GM18951 (cell line): ENCODE data around the gene CLCA2.
"Not testable (repeated sequence)": the region's sequence is repeated elsewhere in the genome, so short reads cannot be mapped to it uniquely, and the experiment has no call there.

Source experiments
- POLR2A ChIP-seq: IDR thresholded peaks from 4 replicates; pipeline ENCODE4 v1.6.1; 2011; ENCODE audit warnings: mild to moderate bottlenecking; ENCODE audit not compliant: insufficient read length, insufficient read depth; ENCODE audit errors: extremely low read depth
- in situ Hi-C: fragments of 300-500 bp; cut with MboI; formaldehyde crosslinking; loops from one replicate; pipeline ENCODE4 v1.12.0; 2022; ENCODE audit warnings: low sequenced_read_pairs, mixed read lengths, inconsistent platforms; ENCODE audit not compliant: unreplicated experiment

CLCA2 gene

DNA sequence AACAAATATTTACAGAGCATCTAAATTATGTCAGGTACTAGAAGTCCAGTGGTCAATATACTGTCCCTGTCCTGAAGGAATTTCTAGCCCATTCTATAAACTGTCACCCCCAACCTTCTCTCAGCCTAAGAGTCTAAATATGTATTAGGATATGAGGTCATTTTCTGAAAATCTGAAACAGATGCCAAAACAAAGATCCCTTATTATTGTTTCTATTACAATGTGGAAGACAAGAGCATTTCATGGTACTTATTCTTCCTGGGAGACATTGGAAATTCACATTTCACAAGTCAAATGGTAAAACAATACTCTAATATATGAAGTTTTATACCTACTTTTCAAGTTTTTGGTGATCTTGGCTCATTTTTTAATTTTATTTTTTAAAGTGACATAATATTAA is 47.3 kb downstream of the CLCA2 start:
- in situ Hi-C loops: no loop called here

DNA sequence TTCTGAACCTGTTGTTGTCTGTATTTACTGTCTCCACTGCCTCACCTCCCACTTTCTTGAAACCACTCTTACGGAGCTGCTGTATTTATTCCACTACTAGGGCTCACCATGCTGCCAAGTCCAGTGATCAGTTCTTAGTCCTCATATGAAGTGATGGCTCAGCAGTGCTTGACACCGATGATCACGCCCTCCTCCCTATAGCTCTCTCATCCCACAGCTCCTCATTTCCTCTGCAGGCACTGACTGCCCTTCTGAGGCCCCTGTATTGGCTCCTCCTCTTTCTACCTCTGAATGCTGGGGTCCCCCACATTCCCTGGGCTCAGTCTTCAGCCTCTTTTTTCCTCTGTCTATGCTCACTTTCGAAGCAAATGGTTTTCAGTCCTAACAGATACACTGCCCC is 48.2 kb downstream of the CLCA2 start:
- in situ Hi-C loops: no loop called here
- no peak for TF ChIP-seq POLR2A

More for the DNA sequence above, 47.3 kb downstream of the CLCA2 start:
- no peak for TF ChIP-seq POLR2A

DNA sequence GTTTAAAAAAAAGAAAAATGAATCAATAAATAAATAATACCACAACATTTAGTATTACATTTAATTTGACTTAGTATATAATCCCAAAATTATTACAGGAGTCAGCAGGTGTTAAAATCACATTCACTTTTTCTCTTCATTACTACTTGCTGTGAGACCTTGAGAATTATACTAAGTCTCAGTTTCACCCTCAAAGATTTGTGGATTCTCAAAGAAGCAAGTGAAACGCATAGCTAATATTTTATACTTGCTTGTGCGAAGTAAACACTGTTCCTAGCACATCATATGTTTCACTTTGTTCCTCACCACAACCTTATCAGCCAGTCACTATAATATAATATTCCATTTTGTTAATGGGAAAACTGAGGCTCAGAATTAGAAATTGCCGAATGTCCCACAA is 48.8 kb downstream of the CLCA2 start:
- TF ChIP-seq POLR2A: no peak
- in situ Hi-C loops: no loop called here

DNA sequence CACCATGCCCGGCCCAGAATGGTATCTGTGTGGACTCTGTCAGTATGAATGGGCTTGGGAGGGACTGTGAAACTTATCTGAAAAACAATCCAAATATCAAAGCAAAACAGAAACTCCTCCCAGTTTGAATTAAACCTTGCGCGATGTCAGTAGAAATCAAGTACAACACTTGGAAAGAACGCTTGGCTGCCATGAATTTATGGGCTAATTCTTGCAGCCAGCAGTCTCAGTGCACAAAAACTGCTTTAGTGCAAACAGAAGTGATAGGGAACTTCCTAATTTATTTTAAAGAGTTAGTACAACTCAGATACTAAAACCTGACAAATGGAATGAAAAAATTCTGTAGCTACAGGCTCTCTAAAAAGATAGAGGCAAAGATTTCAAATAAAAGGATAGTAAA is 53.3 kb downstream of the CLCA2 start:
- no peak for TF ChIP-seq POLR2A
- in situ Hi-C loops: no loop called here

DNA sequence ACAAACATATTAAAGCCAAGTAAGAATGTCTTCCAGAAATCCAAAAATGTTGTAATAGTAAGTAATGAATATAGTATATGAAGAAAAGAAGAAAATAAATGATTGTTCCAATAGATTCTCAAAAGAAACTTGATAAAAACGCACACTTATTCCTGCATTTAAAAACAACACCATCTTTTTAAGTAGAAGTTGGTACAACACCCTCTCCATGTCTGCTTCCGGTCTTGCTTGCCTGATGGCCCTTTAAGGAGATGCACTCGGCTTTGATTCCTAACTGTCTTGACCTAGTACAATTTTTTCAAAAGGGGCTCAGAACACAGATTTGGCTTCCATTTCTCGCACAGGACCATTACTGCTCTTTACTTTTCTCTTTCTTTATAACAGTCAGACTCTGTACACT is 53.7 kb downstream of the CLCA2 start:
- TF ChIP-seq POLR2A: no peak
- in situ Hi-C loops: no loop called here

DNA sequence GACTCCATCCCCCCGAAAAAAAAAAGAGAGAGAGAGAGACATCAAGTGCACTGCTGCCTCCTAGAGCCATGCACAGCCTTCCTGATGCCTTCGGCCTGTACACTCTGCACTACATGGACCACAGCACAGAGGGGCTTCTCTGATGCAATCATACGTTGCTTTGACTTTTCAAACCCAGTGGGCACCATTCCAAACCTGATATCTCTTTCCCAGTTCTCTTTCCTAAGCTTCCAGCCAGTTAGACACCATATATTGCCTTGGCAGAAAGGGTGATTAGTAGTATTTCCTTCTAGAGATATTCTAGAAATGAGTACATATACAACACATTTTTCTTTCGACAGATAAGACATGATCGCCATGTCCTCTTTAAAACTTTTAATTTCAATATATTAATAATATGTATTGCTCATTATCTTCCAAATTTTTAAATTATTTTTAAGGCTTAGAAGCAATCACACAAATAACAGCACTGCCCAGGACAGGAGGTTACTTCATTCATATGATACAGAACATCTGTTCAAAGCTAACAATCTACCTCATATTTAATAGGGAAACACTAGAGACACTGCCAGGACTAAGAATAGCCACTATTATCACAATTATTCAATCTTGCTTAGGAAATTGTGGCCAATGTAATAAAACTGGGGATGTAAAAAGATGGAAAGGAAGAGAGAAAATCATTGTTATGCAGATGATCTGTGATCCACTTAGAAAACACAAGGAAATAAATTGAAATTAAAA is 54.6 kb downstream of the CLCA2 start:
- in situ Hi-C loops: no loop called here
- no peak for TF ChIP-seq POLR2A

DNA sequence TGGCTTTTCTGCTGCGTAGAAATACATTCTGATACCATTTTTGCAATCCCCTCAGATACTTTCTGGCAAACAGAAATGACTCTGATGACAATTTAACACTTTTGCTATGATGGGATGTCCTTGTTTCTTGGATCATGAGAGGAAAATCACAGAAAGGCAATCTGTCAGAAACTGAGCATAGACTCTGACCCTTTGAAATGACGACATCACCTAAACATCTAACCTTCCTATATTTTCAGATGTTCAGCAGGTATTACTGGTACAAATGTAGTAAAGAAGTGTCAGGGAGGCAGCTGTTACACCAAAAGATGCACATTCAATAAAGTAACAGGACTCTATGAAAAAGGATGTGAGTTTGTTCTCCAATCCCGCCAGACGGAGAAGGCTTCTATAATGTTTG is 58.0 kb downstream of the CLCA2 start:
- in situ Hi-C loops: no loop called here
- TF ChIP-seq POLR2A: no peak

DNA sequence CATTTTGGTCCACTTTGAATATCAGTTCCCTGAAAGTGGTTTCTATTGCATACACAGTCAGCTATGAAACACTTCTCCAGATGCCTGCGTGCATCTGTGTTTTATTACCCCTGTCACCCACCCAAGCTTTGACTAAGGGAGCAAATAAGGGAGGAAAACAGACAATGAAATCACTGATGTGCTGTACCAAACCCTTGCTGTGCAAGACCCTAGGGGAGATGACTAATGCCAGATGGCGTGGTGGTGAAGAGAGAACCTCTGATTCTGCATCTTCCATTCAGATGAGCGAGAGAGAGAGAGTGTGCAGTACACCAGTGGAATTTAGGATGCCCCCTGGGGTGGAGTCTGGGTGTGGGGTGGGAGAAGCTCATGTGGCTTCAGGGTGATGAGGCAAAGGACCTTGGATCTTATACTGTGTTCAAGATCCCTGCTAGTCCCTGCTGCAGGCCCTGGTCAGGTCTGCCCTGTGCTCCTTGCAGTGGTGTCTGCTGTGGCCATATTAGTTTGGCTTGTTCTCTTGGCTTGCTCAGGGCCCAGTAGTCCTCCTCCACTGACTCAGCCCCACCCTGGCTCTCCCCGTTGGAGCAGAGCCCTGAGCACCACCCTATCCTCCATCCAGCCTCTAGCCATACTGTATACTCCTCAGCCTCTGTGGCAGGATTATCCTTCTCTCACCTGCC is 63.3 kb downstream of the CLCA2 start:
- TF ChIP-seq POLR2A: no peak
- in situ Hi-C loops: no loop called here

DNA sequence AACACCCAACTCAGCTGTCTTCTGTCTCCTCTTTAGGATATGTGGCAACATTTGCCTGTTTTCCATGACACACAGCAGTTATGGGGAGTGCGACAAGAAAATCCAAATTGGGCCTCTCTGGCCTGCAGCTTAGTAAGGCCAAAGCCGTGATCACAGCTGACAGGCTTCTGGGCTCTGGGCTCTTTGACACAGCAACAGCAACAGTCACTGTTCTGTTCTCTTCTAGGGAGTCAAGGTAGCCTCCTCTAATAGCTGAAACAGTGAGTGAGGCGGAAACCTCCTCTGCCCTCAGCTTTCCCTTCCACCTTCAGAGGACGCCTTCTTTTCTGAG is 63.8 kb downstream of the CLCA2 start:
- in situ Hi-C loops: no loop called here
- no peak for TF ChIP-seq POLR2A

DNA sequence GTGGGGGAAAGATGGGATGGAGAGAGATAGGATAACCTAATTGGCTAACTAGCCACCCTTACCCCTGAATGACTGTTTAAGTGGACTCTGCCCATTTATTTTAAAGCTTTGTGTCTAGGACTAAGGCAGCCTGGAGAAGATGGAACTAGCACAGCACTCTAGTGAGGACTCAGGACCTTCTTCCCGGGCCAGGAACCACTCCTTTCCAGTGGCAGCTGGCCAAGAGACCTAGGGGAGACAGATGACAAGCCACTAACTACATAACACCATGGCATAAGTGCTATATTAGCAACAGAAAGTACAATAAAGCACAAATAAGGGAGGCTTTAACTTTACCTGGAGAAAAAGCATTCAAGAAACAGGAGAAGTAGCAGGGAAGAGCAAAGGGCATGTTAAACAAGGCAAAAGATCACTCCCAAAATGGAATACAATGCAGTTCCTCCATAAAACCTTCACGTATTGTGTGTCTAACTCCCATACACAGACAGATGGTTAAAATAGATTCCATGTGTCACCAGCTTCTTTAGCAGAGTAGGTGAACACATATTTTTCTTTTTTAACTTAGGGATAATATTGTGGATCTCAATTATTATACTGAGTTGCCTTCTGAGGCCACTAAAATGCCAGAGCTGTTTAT is 65.4 kb downstream of the CLCA2 start:
- in situ Hi-C loops: no loop called here
- no peak for TF ChIP-seq POLR2A

DNA sequence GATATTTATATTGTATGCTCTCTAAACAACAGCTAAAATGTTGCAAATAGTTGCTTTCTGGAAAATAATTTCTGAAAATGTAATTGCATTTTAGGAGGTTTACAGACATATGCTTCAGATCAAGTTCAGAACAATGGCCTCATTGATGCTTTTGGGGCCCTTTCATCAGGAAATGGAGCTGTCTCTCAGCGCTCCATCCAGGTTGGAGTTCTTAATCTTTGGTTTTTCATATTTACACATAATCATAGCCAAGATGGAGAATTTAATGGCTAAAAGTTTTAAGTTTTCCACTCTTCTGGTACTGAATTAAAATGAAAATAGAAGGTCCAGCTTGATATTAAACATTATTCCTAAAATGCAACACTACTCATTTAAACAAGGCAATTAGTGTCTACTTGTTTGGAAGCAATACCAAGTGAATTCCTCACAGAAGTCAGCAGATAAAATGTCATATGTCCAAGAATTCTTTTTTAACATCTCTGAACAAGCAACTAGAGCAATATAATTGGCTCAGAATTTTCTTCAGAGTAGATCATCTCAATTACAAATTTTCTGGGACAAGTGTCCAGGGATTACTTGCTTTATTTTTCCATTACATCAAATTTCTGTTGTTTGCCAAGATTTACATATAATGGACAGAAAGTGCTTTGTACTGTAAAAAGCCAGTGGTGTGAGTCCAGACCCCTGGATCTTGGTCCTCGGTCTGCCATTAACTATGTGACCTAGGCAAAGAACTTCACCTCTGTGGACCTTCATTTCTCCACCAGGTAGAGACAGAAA is 67.4 kb downstream of the CLCA2 start:
- in situ Hi-C loops: no loop called here
- TF ChIP-seq POLR2A: no peak

DNA sequence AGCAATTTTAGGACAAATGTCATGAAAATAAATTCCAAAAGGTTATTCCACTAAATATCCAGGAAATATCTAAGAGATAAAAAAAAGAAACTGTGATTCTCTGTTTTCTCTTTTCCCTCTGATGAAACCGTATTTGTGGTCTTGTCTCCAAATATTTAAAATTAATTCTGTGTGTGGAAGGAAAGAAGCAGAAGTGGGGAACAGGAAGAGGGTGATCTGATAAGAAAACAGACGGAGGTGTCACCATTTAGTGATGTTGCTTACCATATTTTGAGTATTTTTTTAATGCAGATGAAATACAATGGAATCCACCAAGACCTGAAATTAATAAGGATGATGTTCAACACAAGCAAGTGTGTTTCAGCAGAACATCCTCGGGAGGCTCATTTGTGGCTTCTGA is 74.3 kb downstream of the CLCA2 start:
- in situ Hi-C loops: no loop called here
- TF ChIP-seq POLR2A: no peak

DNA sequence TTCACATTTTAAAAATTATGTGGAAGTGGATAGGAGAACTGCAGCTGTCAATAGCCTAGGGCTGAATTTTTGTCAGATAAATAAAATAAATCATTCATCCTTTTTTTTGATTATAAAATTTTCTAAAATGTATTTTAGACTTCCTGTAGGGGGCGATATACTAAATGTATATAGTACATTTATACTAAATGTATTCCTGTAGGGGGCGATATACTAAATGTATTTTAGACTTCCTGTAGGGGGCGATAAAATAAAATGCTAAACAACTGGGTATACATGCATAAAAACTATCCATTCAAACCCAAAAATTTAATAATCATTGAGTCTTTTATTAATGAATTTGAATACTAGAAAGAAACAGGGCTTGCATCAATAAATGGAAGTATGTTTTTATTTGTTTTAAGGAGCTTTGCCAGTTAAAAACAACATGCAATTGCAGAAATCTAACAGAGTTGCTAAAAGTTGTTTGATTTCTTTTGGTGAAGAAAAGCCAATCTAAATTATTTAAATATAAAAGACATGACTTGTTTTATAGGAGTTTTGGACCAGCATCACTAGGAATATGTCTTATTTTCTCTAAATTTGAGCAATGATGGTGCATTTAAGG is 76.1 kb downstream of the CLCA2 start:
- no peak for TF ChIP-seq POLR2A
- in situ Hi-C loops: no loop called here

DNA sequence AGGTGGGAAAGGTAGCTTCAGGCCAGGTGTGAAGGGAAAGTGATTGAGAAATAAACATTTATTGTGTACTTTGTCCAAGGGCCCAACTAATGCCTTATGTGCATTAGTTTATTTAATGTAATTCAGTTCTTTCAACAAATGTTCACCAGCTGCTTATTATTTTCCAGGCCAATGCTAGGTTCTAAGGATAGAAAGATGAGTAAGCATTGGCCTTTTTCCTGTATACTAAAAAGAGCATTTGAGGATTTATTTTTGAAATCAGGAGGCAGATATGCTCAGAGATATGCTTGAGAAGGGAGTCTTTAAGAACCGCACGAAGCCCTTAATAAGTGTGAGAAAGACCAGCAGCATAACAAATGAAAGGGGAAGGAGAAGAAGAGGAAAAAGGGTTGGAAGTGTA is 76.7 kb downstream of the CLCA2 start:
- no peak for TF ChIP-seq POLR2A
- in situ Hi-C loops: no loop called here

DNA sequence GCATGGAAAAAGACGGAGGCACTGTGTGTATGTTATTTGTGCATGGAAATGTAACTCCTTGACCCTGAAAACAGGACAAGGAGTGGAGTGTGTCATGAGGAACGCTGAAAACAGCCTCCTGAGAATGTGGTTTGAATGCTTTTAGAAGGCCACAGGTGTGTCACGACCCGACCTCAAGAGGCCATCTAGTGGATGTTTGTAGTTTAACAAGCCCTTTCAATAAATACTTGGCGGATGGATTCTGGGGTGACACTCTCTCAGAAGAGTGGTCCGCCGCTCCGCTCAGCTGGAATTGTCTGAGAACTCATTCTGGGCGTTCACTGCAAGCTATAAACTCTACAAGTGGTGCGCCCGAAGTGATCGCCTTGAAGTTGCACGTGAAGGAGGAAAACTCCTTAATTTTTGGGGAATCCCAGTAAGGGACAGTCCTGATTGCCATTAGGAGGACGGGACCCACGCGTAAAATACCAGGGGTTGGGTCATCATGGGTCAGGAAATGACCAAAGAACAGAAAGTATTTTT is 78.2 kb downstream of the CLCA2 start:
- in situ Hi-C loops: not testable (repeated sequence)
